Fibroblast of lung (primary cell): ENCODE data around the gene WDR93. TPM values are rescaled to one million over a fixed set of nuclear protein-coding genes. Genes with fewer than 3 reads are reported as not detected.

Source experiments
- DNase-seq, 2 donors: peaks; one replicate each; pipeline versions ENCODE4 v3.0.0 to v3.0.0-alpha.2; 2010; ENCODE audit warnings: low read depth in 2 of 2
- H2AFZ ChIP-seq: 2 replicates; pipeline ENCODE4 v1.5.1; 2012; ENCODE audit warnings: low read length, control low read depth, inconsistent platforms
- H3K27ac ChIP-seq: 2 replicates; pipeline ENCODE4 v1.5.1; 2011; ENCODE audit warnings: low read length, control low read depth; ENCODE audit not compliant: insufficient read depth
- H3K27me3 ChIP-seq: 2 replicates; pipeline ENCODE4 v1.5.1; 2011; ENCODE audit warnings: mild to moderate bottlenecking, low read length; ENCODE audit not compliant: control insufficient read depth, insufficient read depth
- H3K36me3 ChIP-seq: 2 replicates; pipeline ENCODE4 v1.5.1; 2011; ENCODE audit warnings: low read length; ENCODE audit not compliant: control insufficient read depth, insufficient read depth
- H3K4me1 ChIP-seq: 2 replicates; pipeline ENCODE4 v1.5.1; 2011; ENCODE audit warnings: low read length; ENCODE audit not compliant: control insufficient read depth, insufficient read depth; ENCODE audit errors: extremely low read depth
- H3K4me2 ChIP-seq: 2 replicates; pipeline ENCODE4 v1.5.1; 2011; ENCODE audit warnings: low read length, control low read depth; ENCODE audit not compliant: insufficient read depth; ENCODE audit errors: extremely low read depth
- H3K4me3 ChIP-seq, 4 experiments: fragments of 200-600 bp in 1 of 4; sonication (generic) in 1 of 4; replicated peaks in 1 of 4; 2 replicates each; pipeline ENCODE4 v1.5.1; 2011 to 2016; ENCODE audit warnings: low read length in 4 of 4, low read depth in 3 of 4, mild to moderate bottlenecking in 3 of 4, control low read depth in 2 of 4, inconsistent platforms in 1 of 4, mixed read lengths in 1 of 4; ENCODE audit not compliant: insufficient read depth in 1 of 4; ENCODE audit errors: control extremely low read depth in 1 of 4
- H3K79me2 ChIP-seq: 2 replicates; pipeline ENCODE4 v1.5.1; 2012; ENCODE audit warnings: mild to moderate bottlenecking, low read length, inconsistent platforms; ENCODE audit not compliant: control insufficient read depth, insufficient read depth
- H3K9ac ChIP-seq: 2 replicates; pipeline ENCODE4 v1.5.1; 2011; ENCODE audit warnings: mild to moderate bottlenecking, low read length, control low read depth; ENCODE audit not compliant: insufficient read depth
- H3K9me3 ChIP-seq: 2 replicates; pipeline ENCODE4 v1.5.1; 2012; ENCODE audit warnings: low read depth, low read length; ENCODE audit not compliant: control insufficient read depth, insufficient read depth
- H4K20me1 ChIP-seq: 2 replicates; pipeline ENCODE4 v1.5.1; 2011; ENCODE audit warnings: low read length; ENCODE audit not compliant: control insufficient read depth, insufficient read depth; ENCODE audit errors: extremely low read depth
- CTCF ChIP-seq, 2 donors: IDR thresholded peaks in 1 of 2; conservative IDR thresholded peaks in 1 of 2; 1 replicate in 1 of 2; 2 replicates in 1 of 2; pipeline ENCODE4 v1.5.1; 2011 to 2012; ENCODE audit warnings: low read length in 2 of 2, control low read depth in 1 of 2, inconsistent platforms in 1 of 2, low read depth in 1 of 2, mild to moderate bottlenecking in 1 of 2
- EZH2 ChIP-seq: IDR thresholded peaks from 2 replicates; pipeline ENCODE4 v1.5.1; 2012; ENCODE audit warnings: low read length, control low read depth, mild to moderate bottlenecking; ENCODE audit errors: missing control alignments
- polyA plus RNA-seq, 2 donors: library from polyadenylated mRNA; depleted of rRNA in 1 of 2; stranded (reverse) in 1 of 2; unstranded in 1 of 2; fragments of >200 nt; gene quantifications; 2 replicates each; pipeline ENCODE4 v1.2.1, GENCODE V29; 2011 to 2012; ENCODE audit warnings: missing spikeins in 1 of 2
- total RNA-seq: library from RNA; depleted of rRNA; stranded (reverse); fragments of >200 nt; gene quantifications from 2 replicates; pipeline ENCODE4 v1.2.1, GENCODE V29; 2014

WDR93 gene
- total and polyA plus RNA-seq, 2 donors (not counting 1 experiment from before 2014, with no cell fraction given): 0.14 to 0.17 TPM

- no peaks in the 10 kb centered on the region for H3K36me3 ChIP-seq
- no peak for TF ChIP-seq CTCF (conservative IDR thresholded peaks at IDR 0.05 in 1 of 2, IDR thresholded peaks at IDR 0.05 in 1 of 2; ENCODE audit: low read depth in 1 of 2, low read length in 2 of 2)
- no peak for TF ChIP-seq EZH2
These were observed 17.0 kb downstream of the WDR93 start for GRCh38 chr15:89707577-89707976.

DNA sequence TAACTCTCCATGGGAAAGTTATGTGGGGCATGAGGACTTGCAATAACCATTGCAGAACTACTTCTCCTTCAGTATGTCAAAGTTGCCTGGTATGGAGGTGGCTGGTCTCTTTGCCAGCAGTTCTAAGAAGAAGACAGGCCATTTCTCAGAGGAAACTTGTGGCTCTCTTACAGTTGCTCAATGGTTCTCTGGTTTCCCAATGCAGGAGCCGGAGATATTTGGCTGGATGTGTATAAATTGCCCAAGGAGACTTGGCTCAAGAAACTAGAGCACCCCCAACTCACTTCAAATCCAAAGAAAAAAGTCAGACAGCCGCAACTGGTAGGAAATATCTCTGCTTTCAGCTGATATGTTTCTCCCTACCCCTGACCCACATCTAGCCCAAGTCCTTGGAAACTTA, 24.2 kb downstream of the WDR93 start:
- DNase-seq: no peak
- TF ChIP-seq EZH2 (no peak), CTCF (conservative IDR thresholded peaks at IDR 0.05 in 1 of 2, IDR thresholded peaks at IDR 0.05 in 1 of 2; ENCODE audit: low read depth in 1 of 2, low read length in 2 of 2) (no peak)

More at GRCh38 chr15:89707577-89707976, 17.0 kb downstream of the WDR93 start:
- Histone ChIP-seq H3K4me2 (no peak overlapping the region), H3K27me3 (peaks cover 14% of the 10 kb centered on the region), H2AFZ (no peak overlapping the region), H3K9me3 (no peaks in the 10 kb centered on the region), H3K4me3 (no peak overlapping the region), H3K9ac (no peak overlapping the region), H3K4me1 (no peaks in the 10 kb centered on the region), H3K27ac (no peak overlapping the region), H3K79me2 (no peaks in the 10 kb centered on the region), H4K20me1 (no peaks in the 10 kb centered on the region)
- no peak for DNase-seq

GRCh38 chr15:89723031-89723430, 32.4 kb downstream of the WDR93 start:
- Histone ChIP-seq H3K9me3 (no peaks in the 10 kb centered on the region), H3K79me2 (no peaks in the 10 kb centered on the region), H3K4me1 (no peaks in the 10 kb centered on the region), H3K27ac (no peak overlapping the region), H2AFZ (no peak overlapping the region), H4K20me1 (no peaks in the 10 kb centered on the region), H3K4me3 (no peak overlapping the region), H3K27me3 (peaks cover 10% of the 10 kb centered on the region), H3K36me3 (no peaks in the 10 kb centered on the region), H3K9ac (no peak overlapping the region), H3K4me2 (no peak overlapping the region)
- TF ChIP-seq EZH2: no peak
- no peak for TF ChIP-seq CTCF (conservative IDR thresholded peaks at IDR 0.05 in 1 of 2, IDR thresholded peaks at IDR 0.05 in 1 of 2; ENCODE audit: low read depth in 1 of 2, low read length in 2 of 2)
- DNase-seq: no peak

More for the DNA sequence above, 24.2 kb downstream of the WDR93 start:
- Histone ChIP-seq H3K27ac (no peak overlapping the region), H3K79me2 (no peaks in the 10 kb centered on the region), H2AFZ (no peak overlapping the region), H3K9me3 (no peaks in the 10 kb centered on the region), H3K27me3 (no peaks in the 10 kb centered on the region), H3K4me3 (no peak overlapping the region), H3K4me1 (no peaks in the 10 kb centered on the region), H3K9ac (no peak overlapping the region), H3K36me3 (no peaks in the 10 kb centered on the region), H3K4me2 (no peak overlapping the region), H4K20me1 (no peaks in the 10 kb centered on the region)
